GM21717 (cell line): ENCODE data around the gene MGAT5.

Experiments used
- ATAC-seq: cut with Tn5 transposase; IDR thresholded peaks from one replicate; pipeline ENCODE4 v1.9.1; 2021; ENCODE audit warnings: mild to moderate bottlenecking, moderate library complexity; ENCODE audit not compliant: unreplicated experiment

MGAT5 gene

DNA sequence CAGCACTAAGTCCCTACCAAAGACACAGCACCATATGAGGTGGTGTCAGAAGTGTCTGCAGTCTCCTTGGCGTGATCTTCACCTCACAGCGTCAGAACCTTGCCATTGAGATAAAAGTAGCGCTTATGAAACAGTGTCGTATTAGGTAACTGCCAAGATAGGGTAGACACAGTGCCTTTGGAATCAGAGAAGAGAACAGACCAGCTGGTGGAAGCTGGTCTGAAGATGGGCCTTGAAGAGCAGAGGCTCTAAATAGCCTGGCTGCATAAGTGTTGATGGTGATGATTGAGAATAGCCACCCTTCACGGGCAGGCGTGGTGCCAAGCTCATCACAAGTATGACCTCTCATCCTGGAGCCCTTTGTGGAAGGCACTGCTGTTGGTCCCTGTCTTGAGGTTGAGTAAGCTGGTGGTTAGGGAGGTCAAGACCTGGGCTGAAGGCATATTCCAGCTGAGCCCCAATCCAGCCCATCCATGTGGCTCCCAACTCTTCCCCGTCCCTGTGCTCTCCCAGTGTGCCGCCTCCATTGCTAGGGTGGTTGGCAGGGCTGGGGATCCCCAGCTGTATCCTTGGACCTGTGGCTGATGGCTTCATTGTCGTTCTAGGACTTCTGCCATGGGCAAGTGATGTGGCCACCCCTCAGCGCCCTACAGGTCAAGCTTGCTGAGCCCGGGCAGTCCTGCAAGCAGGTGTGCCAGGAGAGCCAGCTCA lies 187.4 kb downstream of the MGAT5 start:
- ATAC-seq: no peak

DNA sequence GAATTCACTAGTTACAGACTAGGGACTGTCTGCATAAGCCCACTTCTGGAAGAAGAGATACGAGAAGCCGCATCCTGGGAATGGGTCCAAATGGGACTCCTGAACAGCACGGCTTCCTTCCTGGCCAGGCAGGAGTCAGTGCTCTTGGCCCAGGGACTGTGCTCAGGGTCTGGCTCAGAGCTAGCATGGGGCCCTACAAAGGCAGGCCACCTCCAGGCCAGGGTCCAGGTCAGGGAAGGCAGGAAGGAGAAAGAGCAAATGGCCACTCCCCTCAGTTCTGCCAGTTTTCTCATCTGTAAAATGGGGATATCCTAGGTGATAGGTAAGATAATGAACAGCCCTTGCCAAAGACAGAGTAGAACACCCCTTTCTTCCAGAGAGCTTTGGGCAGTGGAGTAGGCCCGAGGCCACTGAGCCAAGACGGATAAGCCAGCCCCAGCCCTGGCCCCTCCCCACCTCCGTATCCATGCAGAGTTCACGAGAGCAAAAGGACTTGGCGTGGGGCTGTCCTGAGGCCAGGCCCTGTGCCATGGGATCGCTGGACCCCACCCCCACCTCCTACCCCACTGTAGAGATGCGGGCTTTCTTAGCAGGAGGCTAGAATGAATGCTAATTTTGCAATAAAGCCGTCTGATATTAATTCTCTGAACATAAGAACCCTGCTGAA lies 190.1 kb downstream of the MGAT5 start:
- ATAC-seq: no peak

DNA sequence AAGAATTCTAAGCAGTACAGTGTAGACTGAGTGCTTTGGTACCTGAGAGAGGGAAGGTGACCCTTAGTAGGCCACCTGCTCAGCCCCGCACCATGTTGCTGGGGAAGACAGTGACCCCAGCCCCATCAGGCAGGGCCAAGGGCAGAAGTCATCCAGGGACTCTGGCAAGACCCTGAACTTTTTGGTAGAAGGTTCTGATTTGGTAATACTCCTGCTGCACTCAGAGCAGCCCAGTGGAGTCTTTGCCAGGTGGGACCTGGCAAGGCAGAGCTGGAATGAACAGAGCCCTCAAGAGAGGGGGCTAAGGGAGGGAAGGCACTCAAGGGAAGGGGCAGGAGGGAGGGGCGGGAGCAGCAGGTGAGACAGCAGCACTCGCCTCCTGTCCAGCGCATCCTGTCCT lies 191.2 kb downstream of the MGAT5 start:
- ATAC-seq: no peak

DNA sequence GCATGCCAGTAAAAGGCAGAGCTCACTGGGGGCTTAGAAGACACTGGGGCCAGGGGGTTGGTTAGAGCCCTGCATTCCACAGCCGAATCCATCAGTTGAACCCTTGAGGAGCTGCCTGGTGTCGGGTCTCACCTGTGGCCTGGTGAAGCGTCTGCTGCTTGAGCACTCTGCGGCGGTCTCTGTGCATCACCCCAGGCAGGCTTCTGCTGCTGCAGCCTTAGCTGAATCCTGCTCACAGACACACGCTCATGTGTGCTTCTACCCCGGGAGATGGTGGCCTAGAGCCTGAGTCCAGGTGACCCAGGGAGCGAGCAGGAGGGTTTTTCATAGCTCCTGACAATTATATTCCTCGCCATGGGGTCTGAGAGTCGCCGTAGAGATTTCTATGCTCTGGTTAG lies 192.1 kb downstream of the MGAT5 start:
- ATAC-seq: no peak

- ATAC-seq: no peak
These were observed 192.6 kb downstream of the MGAT5 start for GRCh38 chr2:134446383-134447017.

- no peak for ATAC-seq
These were observed 193.8 kb downstream of the MGAT5 start for GRCh38 chr2:134447669-134448068.

DNA sequence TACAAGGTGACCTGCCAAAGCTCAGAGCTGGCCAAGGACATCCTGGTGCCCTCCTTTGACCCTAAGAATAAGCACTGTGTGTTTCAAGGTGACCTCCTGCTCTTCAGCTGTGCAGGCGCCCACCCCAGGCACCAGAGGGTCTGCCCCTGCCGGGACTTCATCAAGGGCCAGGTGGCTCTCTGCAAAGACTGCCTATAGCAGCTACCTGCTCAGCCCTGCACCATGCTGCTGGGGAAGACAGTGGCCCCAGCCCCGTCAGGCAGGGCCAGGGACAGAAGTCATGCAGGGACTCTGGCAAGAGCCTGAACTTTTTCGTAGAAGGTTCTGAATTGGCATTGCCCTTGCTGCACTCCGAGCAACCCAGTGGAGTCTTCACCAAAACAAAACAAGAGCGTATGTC lies 194.8 kb downstream of the MGAT5 start:
- ATAC-seq: no peak

DNA sequence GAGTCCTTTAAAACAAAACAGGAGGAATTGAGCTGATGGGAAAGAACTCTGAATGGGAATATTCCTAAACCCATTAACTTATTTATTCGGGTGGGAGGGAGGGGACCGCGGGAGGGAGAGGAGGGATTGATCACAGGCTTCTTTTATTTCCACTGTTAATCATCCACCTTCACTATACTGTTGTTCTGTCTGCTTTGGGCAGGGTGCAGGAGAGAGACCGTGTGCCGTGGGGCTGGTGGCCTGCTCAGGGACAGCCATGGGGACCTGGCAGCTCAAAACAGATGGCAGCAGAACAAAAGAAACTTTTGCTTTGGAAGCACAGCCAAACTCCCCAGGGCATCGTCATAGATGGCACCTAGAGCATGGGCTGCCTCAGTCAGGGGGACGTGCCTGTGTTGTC lies 195.3 kb downstream of the MGAT5 start:
- ATAC-seq: no peak

DNA sequence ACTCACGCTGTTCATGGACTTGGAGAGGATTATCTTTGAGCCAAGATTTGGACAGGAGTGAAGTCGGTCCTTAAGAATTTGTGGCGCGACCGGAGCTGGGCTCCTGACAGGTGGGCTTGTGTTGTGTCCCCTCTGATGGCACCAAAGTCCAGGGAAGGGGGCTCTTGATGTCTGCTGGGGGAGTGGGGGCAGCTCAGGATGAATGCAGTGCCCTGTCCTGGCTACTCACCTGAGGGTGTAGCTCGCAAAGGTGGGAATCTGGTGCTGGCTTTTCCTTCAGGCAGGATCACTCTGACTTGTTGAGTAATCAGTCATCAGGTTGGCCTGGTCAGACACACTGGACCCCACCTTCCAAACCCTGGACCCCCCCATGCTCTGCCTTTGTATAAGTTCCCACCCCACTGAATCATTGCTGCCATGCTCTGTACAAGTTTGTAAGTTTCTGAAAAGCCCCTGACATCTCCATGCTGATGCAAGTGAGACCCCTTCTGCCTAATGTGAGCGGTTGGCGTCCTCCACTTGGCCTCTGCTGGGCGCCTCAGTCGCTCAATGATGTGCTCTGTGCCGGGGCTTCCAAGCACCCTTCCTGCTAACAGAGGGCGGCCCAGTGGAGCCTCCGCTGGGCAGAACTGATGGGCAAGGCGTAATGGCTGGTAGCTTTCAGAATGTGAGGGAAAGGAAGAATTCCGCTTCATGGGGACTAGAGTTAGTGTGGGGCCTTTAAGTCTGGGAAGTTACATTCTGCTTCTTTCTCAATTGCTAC lies 196.1 kb downstream of the MGAT5 start:
- no peak for ATAC-seq

DNA sequence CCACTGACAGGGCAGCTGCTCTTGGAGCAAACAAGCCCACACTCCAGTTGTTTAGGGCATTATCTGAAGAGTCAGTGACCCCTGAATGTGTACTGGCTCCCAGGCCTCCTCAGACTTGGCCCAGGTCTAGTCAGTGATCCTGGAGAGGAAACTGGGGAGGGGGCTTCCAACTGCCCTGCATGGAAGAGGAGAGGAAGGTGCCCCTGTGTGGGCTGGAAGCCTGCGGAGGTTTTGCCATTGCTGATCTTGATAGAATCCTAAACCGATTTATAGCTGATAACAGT lies 197.4 kb downstream of the MGAT5 start:
- ATAC-seq: no peak

DNA sequence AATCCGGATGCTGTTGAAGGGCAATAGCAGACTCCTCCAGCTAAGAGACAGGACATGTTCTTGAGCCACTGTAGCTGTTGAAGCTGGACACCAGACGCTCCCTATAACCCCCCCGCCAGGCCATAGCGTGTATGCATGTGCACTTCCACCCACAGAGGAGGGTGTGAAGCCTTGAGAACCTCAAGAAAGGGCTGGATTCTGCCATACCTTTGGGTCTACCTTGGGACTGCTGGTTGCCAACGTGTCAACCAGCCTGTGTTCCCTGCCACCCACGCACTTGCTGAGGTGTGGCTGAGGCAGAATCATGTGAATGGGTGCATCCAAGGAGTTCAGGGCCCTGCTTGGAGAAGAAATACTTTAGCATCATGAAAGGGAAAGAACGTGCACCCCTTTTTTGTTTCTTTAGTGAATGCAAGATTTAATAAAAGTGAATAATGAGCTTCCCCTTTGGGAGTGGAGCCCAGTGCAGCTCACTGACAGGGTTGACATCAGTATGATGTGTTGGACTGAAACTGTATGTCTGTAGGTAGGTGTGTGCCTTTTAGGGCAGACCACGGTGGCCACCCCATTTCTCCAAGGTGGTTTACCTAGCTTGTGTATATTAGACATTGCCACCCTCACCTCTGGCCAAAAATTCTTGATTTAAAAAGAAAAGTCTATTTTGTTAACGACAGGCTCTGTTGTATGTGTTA lies 198.3 kb downstream of the MGAT5 start:
- no peak for ATAC-seq

GRCh38 chr2:134453476-134453875 lies 199.6 kb downstream of the MGAT5 start:
- ATAC-seq: no peak

DNA sequence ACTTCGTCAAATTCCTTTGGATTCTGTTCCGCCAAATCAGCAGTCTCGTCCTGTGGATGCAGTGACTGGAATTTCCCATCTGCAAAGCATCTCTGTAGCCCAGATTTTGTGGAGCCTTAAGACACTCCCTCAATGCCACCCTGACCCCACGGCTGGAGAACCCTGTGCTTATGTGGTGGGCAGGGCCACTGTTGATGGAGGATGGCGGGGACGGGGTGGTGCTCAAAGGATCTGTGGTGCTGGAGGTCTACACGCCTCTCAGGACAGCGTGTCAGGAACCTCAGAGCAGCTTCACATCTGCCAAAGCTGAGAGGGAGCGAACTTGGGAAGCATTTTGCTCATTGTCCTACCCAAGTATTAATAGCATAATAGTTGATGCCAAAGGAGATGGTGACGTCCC lies 200.1 kb downstream of the MGAT5 start:
- ATAC-seq: no peak

GRCh38 chr2:134454426-134454825 lies 200.6 kb downstream of the MGAT5 start:
- no peak for ATAC-seq

- ATAC-seq: no peak
These were observed 201.1 kb downstream of the MGAT5 start for GRCh38 chr2:134454931-134455330.

GRCh38 chr2:134455426-134455825 lies 201.6 kb downstream of the MGAT5 start:
- ATAC-seq: no peak

GRCh38 chr2:134457353-134457752 lies 203.5 kb downstream of the MGAT5 start:
- ATAC-seq: no peak

- no peak for ATAC-seq
These were observed 204.0 kb downstream of the MGAT5 start for GRCh38 chr2:134457765-134458472.

- ATAC-seq: no peak
These were observed 204.6 kb downstream of the MGAT5 start for GRCh38 chr2:134458473-134458853.

- no peak for ATAC-seq
These were observed 205.1 kb downstream of the MGAT5 start for GRCh38 chr2:134458950-134459349.
